NK-92 (cell line): ENCODE results near the gene MAP3K4.
"Not testable (repeated sequence)": the region's sequence is repeated elsewhere in the genome, so short reads cannot be mapped to it uniquely, and the experiment has no call there.

Experiments used
- DNase-seq: peaks from one replicate; lab custom pipeline; 2025; ENCODE audit not compliant: unreplicated experiment; lab: John Stamatoyannopoulos, UW

The MAP3K4 gene

GRCh38 chr6:160967351-160967750 lies 24.2 kb upstream of the MAP3K4 start:
- no peak for DNase-seq

- DNase-seq = no peak
Measured at GRCh38 chr6:160967833-160968232, 23.7 kb upstream of the MAP3K4 start.

DNA sequence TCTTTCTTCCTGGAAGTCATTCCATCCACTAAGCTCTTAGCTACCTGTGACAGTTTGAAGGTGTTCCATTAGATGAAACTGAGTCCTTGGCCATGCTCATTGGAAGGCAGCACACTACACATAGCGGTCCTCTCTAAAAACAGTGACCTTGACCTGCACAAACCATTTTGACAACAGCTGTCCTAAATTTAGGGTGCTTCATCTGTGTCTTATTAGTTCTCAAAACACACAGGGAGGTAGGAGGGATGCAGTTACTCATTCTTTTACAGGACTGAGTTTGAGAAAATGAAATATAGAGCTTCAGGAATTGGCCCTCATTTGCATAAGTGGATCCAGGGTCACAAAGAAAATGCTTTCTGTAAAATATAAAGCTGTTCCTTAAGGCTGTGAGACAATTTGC lies 20.4 kb upstream of the MAP3K4 start:
- no peak for DNase-seq

DNA sequence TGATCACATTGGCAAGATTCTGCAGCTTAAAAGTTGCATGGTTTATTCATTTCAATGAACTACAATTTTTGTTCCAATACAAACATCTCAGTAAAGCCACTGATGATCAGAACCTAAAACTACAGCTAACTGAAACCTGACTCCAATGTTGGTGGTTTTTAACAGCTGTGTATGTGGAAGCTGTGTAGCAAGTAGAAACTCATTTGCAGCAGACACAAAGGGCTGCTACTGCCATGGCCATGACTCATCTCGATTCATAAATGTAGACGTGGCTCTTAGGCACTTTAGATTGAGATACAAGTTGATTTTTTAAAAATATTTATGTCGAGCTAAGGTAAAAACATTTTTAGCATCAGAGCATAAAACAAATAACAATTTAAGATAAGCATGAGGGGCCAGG lies 19.5 kb upstream of the MAP3K4 start:
- no peak for DNase-seq

DNA sequence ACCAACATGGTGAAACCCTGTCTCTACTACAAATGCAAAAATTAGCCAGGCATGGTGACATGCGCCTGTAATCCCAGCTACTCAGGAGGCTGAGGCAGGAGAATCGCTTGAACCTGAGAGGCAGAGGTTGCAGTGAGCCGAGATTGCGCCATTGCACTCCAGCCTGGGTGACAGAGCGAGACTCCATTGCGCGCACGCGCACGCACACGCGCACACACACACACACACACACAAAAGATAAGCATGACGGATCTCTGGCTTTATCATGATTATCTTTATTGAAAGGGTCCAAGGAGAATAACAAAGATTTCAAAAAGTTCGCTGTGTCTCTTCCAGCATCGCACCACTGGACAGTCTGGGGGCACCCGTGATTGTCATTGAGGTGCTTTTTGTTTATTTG lies 19.0 kb upstream of the MAP3K4 start:
- not testable (repeated sequence) for DNase-seq

DNA sequence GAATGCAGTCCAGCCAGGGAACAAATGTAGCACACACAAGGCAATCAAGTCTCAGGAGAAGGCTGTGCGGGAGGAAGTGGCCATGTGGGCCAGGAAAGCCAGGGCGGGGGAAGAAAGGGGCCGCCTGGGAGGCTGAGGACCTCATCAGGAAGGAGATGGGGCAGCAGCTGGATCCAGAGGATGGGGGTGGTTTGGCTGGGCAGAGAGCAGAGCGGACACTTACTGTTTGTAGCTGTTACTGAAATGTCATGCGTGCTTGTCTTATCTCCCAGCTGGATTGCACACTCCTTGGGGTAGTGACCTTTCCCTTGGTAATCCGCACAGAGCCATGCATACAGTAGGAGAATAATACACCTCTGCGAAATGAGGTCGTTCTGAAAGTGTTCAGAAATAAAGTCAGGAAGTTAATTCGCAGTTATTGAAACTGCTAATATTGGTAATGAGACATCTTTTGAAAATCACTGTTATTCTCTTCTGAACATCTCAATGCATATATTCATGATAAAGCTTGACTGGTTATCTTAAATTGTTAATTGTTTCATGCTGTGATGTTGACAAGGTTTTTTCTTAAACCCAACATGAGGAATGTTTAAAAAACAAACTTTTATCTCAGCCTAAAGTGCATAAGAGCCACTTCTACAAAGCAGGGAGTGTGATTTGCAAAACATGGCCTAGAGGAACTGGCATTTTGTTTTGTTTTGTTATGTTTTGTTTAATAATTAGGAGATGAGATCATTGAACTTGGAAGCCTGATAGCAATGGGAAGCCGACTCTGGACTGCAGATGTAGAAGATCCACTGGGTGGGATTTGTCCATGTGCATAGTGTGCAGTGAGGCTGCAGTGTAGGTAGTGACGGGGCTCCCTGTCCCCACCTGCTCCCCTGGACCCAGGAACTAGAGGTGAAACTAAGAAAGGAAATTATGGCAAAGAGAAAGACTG lies 18.0 kb upstream of the MAP3K4 start:
- no peak for DNase-seq

DNA sequence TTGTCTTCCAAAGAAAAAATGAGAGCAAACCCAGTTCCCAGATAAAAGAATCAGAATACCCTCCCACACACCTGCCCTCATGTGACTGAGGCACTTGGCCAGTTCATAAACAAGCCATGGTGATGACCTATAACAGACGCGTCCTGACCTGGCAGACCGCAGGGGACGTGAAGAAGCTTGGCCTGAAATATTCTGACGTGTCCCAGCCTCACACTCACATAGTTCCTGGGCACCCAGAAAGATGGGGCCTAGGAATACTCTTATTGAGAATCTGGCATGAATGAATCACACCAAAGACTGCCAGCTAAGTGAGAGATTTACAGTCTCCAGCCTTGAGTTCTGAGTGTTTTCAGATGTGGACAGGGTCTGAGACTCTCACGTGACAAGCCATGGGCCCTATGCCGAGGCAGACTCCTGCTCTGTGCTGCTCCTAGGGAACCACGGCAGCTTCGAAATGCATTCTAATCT lies 17.2 kb upstream of the MAP3K4 start:
- DNase-seq = no peak

DNA sequence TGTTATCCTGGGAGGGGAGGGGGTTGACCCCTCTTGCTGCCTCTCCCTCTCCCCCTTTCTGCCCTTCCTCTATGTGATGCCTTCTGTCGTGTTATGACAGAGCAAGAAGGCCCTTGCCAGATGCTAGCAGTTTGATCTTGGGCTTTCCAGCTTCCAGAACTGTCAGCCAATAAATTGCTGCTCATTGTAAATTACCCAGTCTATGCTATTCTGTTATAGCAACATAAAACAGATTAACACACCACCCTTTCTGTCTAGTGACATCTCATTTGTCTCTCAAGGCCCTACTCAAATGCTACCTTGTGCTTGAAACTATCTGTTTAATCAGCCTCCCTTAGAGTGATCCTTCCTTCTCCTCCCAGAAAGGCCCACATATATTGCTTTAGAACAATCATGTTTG lies 16.4 kb upstream of the MAP3K4 start:
- no peak for DNase-seq

DNA sequence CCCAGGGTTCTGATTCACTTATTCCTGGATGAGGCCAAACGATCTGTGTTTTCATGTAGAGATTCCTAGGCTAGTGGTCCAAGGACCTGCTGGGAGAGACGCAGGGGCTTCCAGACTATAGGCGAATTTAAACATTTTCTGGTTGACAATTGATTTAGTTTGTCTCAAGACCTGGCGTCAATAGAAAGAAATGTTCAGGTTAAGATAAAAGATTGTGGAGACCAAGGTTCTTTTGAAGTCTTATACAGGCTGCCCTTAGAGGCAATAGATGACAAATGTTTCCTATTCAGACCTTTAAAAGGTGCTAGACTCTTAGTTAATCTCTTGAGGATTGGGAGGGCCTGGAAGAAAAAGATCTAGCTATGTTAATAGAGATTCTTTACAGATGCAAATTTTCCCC lies 15.6 kb upstream of the MAP3K4 start:
- DNase-seq = not testable (repeated sequence)

GRCh38 chr6:160978141-160978901 lies 13.2 kb upstream of the MAP3K4 start:
- DNase-seq = no peak

- DNase-seq = no peak
Measured at GRCh38 chr6:160979061-160979708, 12.4 kb upstream of the MAP3K4 start.

DNA sequence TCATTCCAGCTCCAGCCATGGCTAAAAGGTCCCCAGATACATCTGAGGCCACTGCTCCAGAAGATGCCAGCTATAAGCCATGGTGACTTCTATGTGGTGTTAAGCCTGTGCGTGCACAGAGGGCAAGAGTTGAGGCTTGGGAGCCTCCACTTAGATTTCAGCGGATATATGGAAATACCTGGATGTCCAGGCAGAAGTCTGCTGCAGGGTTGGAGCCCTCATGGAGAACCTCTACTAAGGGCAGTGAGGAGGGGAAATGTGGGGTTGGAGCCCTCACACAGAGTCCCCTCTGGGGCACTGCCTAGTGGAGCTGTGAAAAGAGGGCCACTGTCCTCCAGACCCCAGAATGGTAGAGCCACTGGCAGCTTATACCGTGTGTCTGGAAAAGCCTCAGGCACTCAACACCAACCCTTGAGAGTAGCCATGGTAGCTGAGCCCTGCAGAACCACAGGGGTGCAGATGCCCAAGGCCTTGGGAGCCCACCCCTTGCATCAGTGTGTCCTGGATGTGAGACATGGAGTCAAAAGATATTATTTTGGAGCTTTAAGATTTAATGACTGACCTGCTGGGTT lies 8.1 kb upstream of the MAP3K4 start:
- not testable (repeated sequence) for DNase-seq

DNA sequence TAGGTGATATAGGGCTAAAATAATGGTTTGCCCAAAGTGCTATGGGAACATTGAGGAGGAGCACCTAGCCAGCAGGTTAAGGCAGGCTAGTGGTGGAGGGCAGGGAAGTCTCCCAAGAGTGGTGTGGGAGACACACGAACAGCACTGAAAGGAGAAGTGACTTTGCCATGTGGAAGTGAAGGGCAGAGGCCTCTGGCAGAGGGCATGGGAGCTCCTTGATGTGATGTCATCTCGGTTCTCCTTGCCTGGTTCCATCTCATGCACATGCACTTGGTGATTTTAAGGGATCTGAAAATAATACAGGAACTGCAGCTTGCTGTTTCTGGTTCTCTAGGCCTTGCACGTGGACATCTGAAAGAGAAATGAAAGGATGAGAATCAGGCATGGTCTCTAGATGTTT lies 4.7 kb upstream of the MAP3K4 start:
- no peak for DNase-seq

GRCh38 chr6:160987265-160987664 lies 4.3 kb upstream of the MAP3K4 start:
- no peak for DNase-seq

- DNase-seq = no peak
Measured at GRCh38 chr6:160990847-160991405, 643 bp upstream of the MAP3K4 start.

DNA sequence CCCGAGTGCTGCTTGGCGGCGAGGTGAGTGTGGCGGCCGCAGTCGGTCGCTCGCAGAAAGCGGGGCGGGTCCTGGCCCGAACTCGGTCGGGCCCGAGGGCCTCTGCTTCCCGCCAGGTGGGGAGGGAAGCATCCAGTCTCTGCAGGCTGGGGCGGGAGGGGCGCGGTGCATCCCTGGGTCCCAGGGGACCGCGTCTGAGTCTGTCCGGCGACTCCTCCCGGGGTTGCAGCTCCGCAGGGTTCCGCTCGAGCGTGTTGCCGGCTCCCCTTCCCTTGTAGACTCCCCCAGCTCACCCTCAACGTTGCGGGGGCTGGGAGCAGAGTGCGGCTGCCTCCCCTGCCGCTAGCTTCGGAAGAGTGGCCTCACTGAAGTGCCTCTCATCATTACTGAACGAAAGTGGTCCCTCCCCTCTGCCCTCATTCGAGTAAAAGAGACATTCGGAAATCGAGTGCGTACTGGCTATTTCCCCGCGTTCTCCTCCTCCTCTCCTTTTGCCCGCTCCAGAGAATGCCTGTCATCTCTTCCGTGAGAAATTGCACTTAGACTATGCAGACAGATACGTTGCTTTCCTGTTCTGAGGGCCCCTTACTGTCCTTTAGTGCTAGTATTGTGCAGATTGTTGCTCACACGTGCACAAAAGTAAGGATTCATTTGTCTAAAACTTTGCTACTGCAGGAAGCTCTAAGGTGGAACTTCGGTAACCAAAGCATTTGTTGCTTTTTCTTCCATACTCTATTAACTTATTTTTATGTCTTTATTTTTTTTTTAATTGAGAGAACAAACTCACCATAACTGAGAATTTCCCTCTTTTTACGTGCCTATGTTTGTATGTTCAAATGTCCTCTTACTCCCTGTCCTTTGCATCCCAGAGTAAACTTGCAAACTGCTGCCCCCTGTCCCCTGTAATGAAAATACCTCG lies 751 bp downstream of the MAP3K4 start:
- no peak for DNase-seq

DNA sequence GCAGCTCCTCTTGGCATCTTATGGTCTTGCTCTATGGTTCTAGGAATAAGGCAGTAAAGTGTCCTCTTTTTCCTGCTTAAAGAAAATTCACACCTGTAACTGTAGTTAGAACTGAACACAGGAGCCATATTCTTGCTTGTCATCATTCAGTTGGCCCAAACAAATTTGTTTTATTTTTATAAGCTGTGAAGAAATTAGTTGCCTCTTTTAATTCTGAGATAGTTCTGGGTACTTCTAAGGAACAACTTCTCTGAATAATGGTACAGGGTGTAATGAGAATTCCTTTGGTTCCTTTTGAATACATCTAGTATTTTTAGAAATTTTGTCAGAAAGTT lies 1.4 kb downstream of the MAP3K4 start:
- DNase-seq = no peak

GRCh38 chr6:160995271-160995670 lies 3.7 kb downstream of the MAP3K4 start:
- DNase-seq = no peak

GRCh38 chr6:160996131-160996601 lies 4.6 kb downstream of the MAP3K4 start:
- no peak for DNase-seq

DNA sequence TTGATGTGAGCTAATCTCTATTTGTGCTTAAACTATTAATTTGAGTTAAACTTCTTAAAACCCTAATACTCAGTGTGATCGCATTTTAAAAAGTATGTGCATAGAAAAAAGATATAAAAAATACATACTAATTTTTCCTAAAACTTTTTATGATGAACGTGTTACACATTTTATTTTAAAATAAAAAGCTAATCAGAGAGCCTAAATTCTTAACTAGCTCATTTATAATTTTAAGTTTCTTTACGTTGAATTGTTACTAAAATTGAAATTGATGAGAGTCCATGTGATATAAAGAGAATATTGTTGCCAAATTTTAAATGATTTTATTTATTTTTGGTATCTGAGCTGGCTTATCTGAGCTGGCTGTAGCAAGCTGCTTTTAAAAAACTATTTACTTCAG lies 6.6 kb downstream of the MAP3K4 start:
- no peak for DNase-seq
